H9 (cell line): Measurements from ENCODE around the gene DOC2B. TPM values are rescaled to one million over a fixed set of nuclear protein-coding genes. Genes with fewer than 3 reads are reported as not detected.
A peak's percentile ranks its signal among the peaks of the same experiment; 100 is the strongest.

Source experiments
- DNase-seq: peaks from one replicate; pipeline ENCODE4 v3.0.0-alpha.2; 2017
- H2AFZ ChIP-seq: one replicate; pipeline ENCODE4 v1.6.1; 2013; ENCODE audit warnings: mild to moderate bottlenecking, low read length, control low read depth, moderate library complexity
- H2AK5ac ChIP-seq: 2 replicates; pipeline ENCODE4 v1.6.1; 2013; ENCODE audit warnings: low read length, control low read depth, mixed read lengths; ENCODE audit not compliant: insufficient read length
- H2BK120ac ChIP-seq: one replicate; pipeline ENCODE4 v1.6.1; 2013; ENCODE audit warnings: low read depth, mild to moderate bottlenecking, low read length, control low read depth, inconsistent platforms; ENCODE audit not compliant: poor library complexity, severe bottlenecking
- H2BK12ac ChIP-seq: 2 replicates; pipeline ENCODE4 v1.6.1; 2013; ENCODE audit warnings: low read length, control low read depth, mixed read lengths, low read depth; ENCODE audit not compliant: insufficient read length
- H2BK15ac ChIP-seq: 2 replicates; pipeline ENCODE4 v1.6.1; 2013; ENCODE audit warnings: low read depth, low read length, control low read depth
- H2BK20ac ChIP-seq: one replicate; pipeline ENCODE4 v1.6.1; 2013; ENCODE audit warnings: low read depth, mild to moderate bottlenecking, low read length, control low read depth, inconsistent platforms; ENCODE audit not compliant: poor library complexity, severe bottlenecking
- H2BK5ac ChIP-seq: 2 replicates; pipeline ENCODE4 v1.6.1; 2013; ENCODE audit warnings: low read length, control low read depth, mixed read lengths; ENCODE audit not compliant: insufficient read length
- H3K14ac ChIP-seq: 2 replicates; pipeline ENCODE4 v1.6.1; 2013; ENCODE audit warnings: low read length, control low read depth; ENCODE audit not compliant: insufficient read depth
- H3K18ac ChIP-seq: 2 replicates; pipeline ENCODE4 v1.6.1; 2013; ENCODE audit warnings: low read depth, mild to moderate bottlenecking, mixed read lengths, low read length, control low read depth; ENCODE audit not compliant: insufficient read length
- H3K23ac ChIP-seq: 2 replicates; pipeline ENCODE4 v1.6.1; 2013; ENCODE audit warnings: low read length, control low read depth, mixed read lengths, low read depth; ENCODE audit not compliant: insufficient read length
- H3K23me2 ChIP-seq: 2 replicates; pipeline ENCODE4 v1.6.1; 2013; ENCODE audit warnings: low read depth, mild to moderate bottlenecking, mixed read lengths, low read length, control low read depth; ENCODE audit not compliant: insufficient read length, poor library complexity, severe bottlenecking
- H3K27ac ChIP-seq: 2 replicates; pipeline ENCODE4 v1.5.1; 2013; ENCODE audit warnings: low read length, control low read depth, mixed read lengths, low read depth; ENCODE audit not compliant: insufficient read length
- H3K27me3 ChIP-seq: 2 replicates; pipeline ENCODE4 v1.6.1; 2013; ENCODE audit warnings: low read length, control low read depth, inconsistent platforms; ENCODE audit not compliant: insufficient read depth
- H3K4ac ChIP-seq: 2 replicates; pipeline ENCODE4 v1.6.1; 2013; ENCODE audit warnings: low read depth, mild to moderate bottlenecking, control low read depth, inconsistent platforms, low read length, moderate library complexity
- H3K4me1 ChIP-seq: 2 replicates; pipeline ENCODE4 v1.6.1; 2013; ENCODE audit warnings: low read length, control low read depth, inconsistent platforms; ENCODE audit not compliant: insufficient read depth
- H3K4me2 ChIP-seq: 2 replicates; pipeline ENCODE4 v1.6.1; 2013; ENCODE audit warnings: low read length, control low read depth, mixed read lengths; ENCODE audit not compliant: insufficient read length, insufficient read depth
- H3K56ac ChIP-seq: 2 replicates; pipeline ENCODE4 v1.6.1; 2013; ENCODE audit warnings: low read depth, mild to moderate bottlenecking, mixed read lengths, low read length, control low read depth; ENCODE audit not compliant: insufficient read length
- H3K79me1 ChIP-seq: 2 replicates; pipeline ENCODE4 v1.6.1; 2013; ENCODE audit warnings: low read depth, mild to moderate bottlenecking, moderate library complexity, low read length, control low read depth, inconsistent platforms; ENCODE audit not compliant: insufficient read depth, poor library complexity, severe bottlenecking
- H3K79me2 ChIP-seq: 2 replicates; pipeline ENCODE4 v1.6.1; 2013; ENCODE audit warnings: low read length, control low read depth, inconsistent platforms; ENCODE audit not compliant: insufficient read depth
- H3K9ac ChIP-seq: 2 replicates; pipeline ENCODE4 v1.6.1; 2013; ENCODE audit warnings: low read length, control low read depth, mixed read lengths; ENCODE audit not compliant: insufficient read length; ENCODE audit errors: extremely low read depth
- H3K9me3 ChIP-seq: one replicate; pipeline ENCODE4 v1.6.1; 2013; ENCODE audit warnings: low read depth, low read length, inconsistent platforms; ENCODE audit not compliant: control insufficient read depth
- H3T11ph ChIP-seq: one replicate; pipeline ENCODE4 v1.6.1; 2013; ENCODE audit warnings: mild to moderate bottlenecking, low read length, control low read depth, inconsistent platforms
- H4K20me1 ChIP-seq: one replicate; pipeline ENCODE4 v1.6.1; 2013; ENCODE audit not compliant: control insufficient read depth, insufficient read length, insufficient read depth
- H4K5ac ChIP-seq: 2 replicates; pipeline ENCODE4 v1.6.1; 2013; ENCODE audit warnings: low read depth, mild to moderate bottlenecking, mixed read lengths, low read length, control low read depth; ENCODE audit not compliant: insufficient read length
- H4K8ac ChIP-seq: replicated peaks from 2 replicates; pipeline ENCODE4 v1.6.1; 2013; ENCODE audit warnings: low read length, control low read depth, mixed read lengths, low read depth; ENCODE audit not compliant: insufficient read length
- H4K91ac ChIP-seq: 2 replicates; pipeline ENCODE4 v1.6.1; 2013; ENCODE audit warnings: low read depth, mild to moderate bottlenecking, moderate library complexity, mixed read lengths, low read length, control low read depth; ENCODE audit not compliant: insufficient read length
- H3K27ac Mint-ChIP-seq, 3 experiments: 2 replicates in 2 of 3; 3 replicates in 1 of 3; pipeline ENCODE4 v1.8.0; 2020 to 2021; ENCODE audit warnings: mixed read lengths in 3 of 3, mild to moderate bottlenecking in 1 of 3, moderate library complexity in 1 of 3
- H3K27me3 Mint-ChIP-seq: 2 replicates; pipeline ENCODE4 v1.8.0; 2021; ENCODE audit warnings: low read depth, mild to moderate bottlenecking, moderate library complexity, mixed read lengths
- H3K36me3 Mint-ChIP-seq, 3 experiments: 2 replicates in 2 of 3; 3 replicates in 1 of 3; pipeline ENCODE4 v1.8.0; 2020 to 2021; ENCODE audit warnings: low read depth in 3 of 3, mixed read lengths in 3 of 3; ENCODE audit not compliant: insufficient read depth in 1 of 3
- H3K4me1 Mint-ChIP-seq, 2 experiments: 2 replicates each; pipeline ENCODE4 v1.8.0; 2020; ENCODE audit warnings: mixed read lengths in 2 of 2
- H3K4me3 Mint-ChIP-seq, 2 experiments: 2 replicates in 1 of 2; 3 replicates in 1 of 2; pipeline ENCODE4 v1.8.0; 2020 to 2021; ENCODE audit warnings: mild to moderate bottlenecking in 2 of 2, mixed read lengths in 2 of 2, moderate library complexity in 1 of 2
- H3K9me3 Mint-ChIP-seq, 2 experiments: 2 replicates in 1 of 2; 3 replicates in 1 of 2; pipeline ENCODE4 v1.8.0; 2020; ENCODE audit warnings: mild to moderate bottlenecking in 2 of 2, mixed read lengths in 2 of 2, moderate library complexity in 1 of 2
- CTCF ChIP-seq: fragments of 200-600 bp; sonication (generic); conservative IDR thresholded peaks from 3 replicates; pipeline ENCODE4 v1.8.0; 2021; ENCODE audit warnings: antibody characterized with exemption, mild to moderate bottlenecking
- WGBS: extraction: QIAGEN DNeasy Blood & Tissue Kit; methylation state at CpG from one replicate; pipeline ENCODE4 v1.1.7; 2013; ENCODE audit warnings: missing lambda C conversion rate, low lambda C conversion rate, mixed read lengths; ENCODE audit not compliant: insufficient read length; ENCODE audit errors: extremely low coverage; 5-methylcytosine and 5-hydroxymethylcytosine counted together
- total RNA-seq: library from RNA; stranded (reverse); gene quantifications from 2 replicates; pipeline ENCODE4 v1.2.1, GENCODE V29; 2021

Gene DOC2B
- total RNA-seq, 1 experiment from 2014 or later = 2.1 TPM

- H2BK5ac ChIP-seq = no peak overlapping the region
- no peak overlapping the region for H2BK120ac ChIP-seq
- no peak overlapping the region for H3K4me2 ChIP-seq
- peaks cover 8 to 9% of the 10 kb centered on the region in 2 experiments for H3K4me1 Mint-ChIP-seq
- H4K91ac ChIP-seq = no peak overlapping the region
- no peak overlapping the region for H3T11ph ChIP-seq
- no peak overlapping the region for H2AFZ ChIP-seq
- no peak for DNase-seq
- H3K4me1 ChIP-seq = no peaks in the 10 kb centered on the region
- no CpG with 5 or more reads among the region's 6 CpGs for WGBS
- H3K27me3 Mint-ChIP-seq = peaks cover 48% of the 10 kb centered on the region
- no peak overlapping the region for H2AK5ac ChIP-seq
- H3K9me3 ChIP-seq = no peaks in the 10 kb centered on the region
- no peaks in the 10 kb centered on the region; a peak in 1 of 7 replicates for H3K36me3 Mint-ChIP-seq
- H3K9ac ChIP-seq = no peak overlapping the region
- no peak overlapping the region for H2BK15ac ChIP-seq
- H3K79me2 ChIP-seq = no peaks in the 10 kb centered on the region
- H4K20me1 ChIP-seq = no peaks in the 10 kb centered on the region
- H3K56ac ChIP-seq = no peak overlapping the region
- H3K27me3 ChIP-seq = peaks cover 11% of the 10 kb centered on the region; the same call in 1 of the 2 replicates
- no peak overlapping the region for H3K4me3 Mint-ChIP-seq
- H3K23ac ChIP-seq = no peak overlapping the region
- peak overlapping the region in 1 of 3 experiments; percentile 44; a peak in 1 of 7 replicates for H3K27ac Mint-ChIP-seq
- no peaks in the 10 kb centered on the region; a peak in 1 of 5 replicates for H3K9me3 Mint-ChIP-seq
- no peak overlapping the region for H2BK12ac ChIP-seq
- no peak overlapping the region for H3K18ac ChIP-seq
- no peak for TF ChIP-seq CTCF
- no peak overlapping the region for H2BK20ac ChIP-seq
- H3K23me2 ChIP-seq = peaks cover 4% of the 10 kb centered on the region
- no peaks in the 10 kb centered on the region for H3K79me1 ChIP-seq
- H3K14ac ChIP-seq = no peak overlapping the region
- no peak overlapping the region for H4K5ac ChIP-seq
- H3K27ac ChIP-seq = no peak overlapping the region
- H3K4ac ChIP-seq = no peak overlapping the region
- H4K8ac ChIP-seq = no peak overlapping the region
Measured at GRCh38 chr17:177762-178161, 3.7 kb downstream of the DOC2B start.
